Naive thymus-derived CD4-positive, alpha-beta T cell (primary cell): ENCODE data around the gene PDSS2. TPM values are rescaled to one million over a fixed set of nuclear protein-coding genes. Genes with fewer than 3 reads are reported as not detected.
A peak's percentile ranks its signal among the peaks of the same experiment; 100 is the strongest.

ENCODE experiments used
- ATAC-seq: fragments of 150-1000 bp; cut with Tn5 transposase; 2 replicates; pipeline ENCODE4 v1.10.0; 2021; ENCODE audit warnings: mild to moderate bottlenecking, moderate library complexity
- CTCF ChIA-PET: fragments of 350-600 bp; sonication (Branson Sonifier 250); formaldehyde crosslinking; loops from one replicate; lab custom pipeline; 2021; ENCODE audit warnings: antibody characterized with exemption; lab: Charles Lee
- POLR2A ChIA-PET: fragments of 350-600 bp; sonication (Branson Sonifier 250); formaldehyde crosslinking; loops from one replicate; lab custom pipeline; 2021; ENCODE audit warnings: antibody characterized with exemption, inconsistent platforms; lab: Charles Lee
- DNase-seq, 9 donors: peaks; one replicate each; pipeline versions ENCODE4 v3.0.0 to v3.0.0-alpha.2; 2020 to 2022; ENCODE audit warnings: mixed read lengths in 1 of 9
- H3K27ac ChIP-seq: one replicate; pipeline ENCODE4 v1.7.0; 2013; ENCODE audit warnings: mild to moderate bottlenecking, low read depth, low read length, moderate library complexity
- H3K27me3 ChIP-seq, 2 donors: one replicate each; pipeline ENCODE4 v1.7.0; 2013; ENCODE audit warnings: low read length in 2 of 2, mild to moderate bottlenecking in 2 of 2, moderate library complexity in 2 of 2; ENCODE audit not compliant: control insufficient read depth in 2 of 2, insufficient read depth in 2 of 2
- H3K36me3 ChIP-seq, 3 experiments: 1 replicate in 2 of 3; 2 replicates in 1 of 3; pipeline ENCODE4 v1.7.0; 2013; ENCODE audit warnings: low read length in 3 of 3, mild to moderate bottlenecking in 3 of 3, moderate library complexity in 1 of 3; ENCODE audit not compliant: insufficient read depth in 3 of 3, control insufficient read depth in 2 of 3
- H3K4me1 ChIP-seq, 2 donors: one replicate each; pipeline ENCODE4 v1.7.0; 2013; ENCODE audit warnings: low read length in 2 of 2, mild to moderate bottlenecking in 2 of 2, moderate library complexity in 1 of 2; ENCODE audit not compliant: control insufficient read depth in 2 of 2, insufficient read depth in 2 of 2
- H3K4me3 ChIP-seq: 2 replicates; pipeline ENCODE4 v1.7.0; 2013; ENCODE audit warnings: mild to moderate bottlenecking, low read length
- H3K9me3 ChIP-seq, 3 experiments: 1 replicate in 2 of 3; 2 replicates in 1 of 3; pipeline ENCODE4 v1.7.0; 2013; ENCODE audit warnings: low read length in 3 of 3; ENCODE audit not compliant: control insufficient read depth in 2 of 3
- H3K27ac Mint-ChIP-seq, 9 donors: one replicate each; pipeline ENCODE4 v1.8.0; 2020 to 2022; ENCODE audit warnings: mixed read lengths in 9 of 9, mild to moderate bottlenecking in 8 of 9, moderate library complexity in 5 of 9, inconsistent platforms in 2 of 9
- H3K27me3 Mint-ChIP-seq, 5 donors: one replicate each; pipeline ENCODE4 v1.8.0; 2021 to 2022; ENCODE audit warnings: mixed read lengths in 5 of 5, mild to moderate bottlenecking in 1 of 5
- H3K36me3 Mint-ChIP-seq, 5 donors: one replicate each; pipeline ENCODE4 v1.8.0; 2020 to 2022; ENCODE audit warnings: mixed read lengths in 5 of 5, mild to moderate bottlenecking in 3 of 5, inconsistent platforms in 1 of 5
- H3K4me1 Mint-ChIP-seq, 7 donors: one replicate each; pipeline ENCODE4 v1.8.0; 2020 to 2022; ENCODE audit warnings: mixed read lengths in 7 of 7, mild to moderate bottlenecking in 3 of 7, inconsistent platforms in 1 of 7
- H3K4me3 Mint-ChIP-seq, 10 donors: one replicate each; pipeline ENCODE4 v1.8.0; 2020 to 2022; ENCODE audit warnings: mild to moderate bottlenecking in 10 of 10, mixed read lengths in 10 of 10, moderate library complexity in 6 of 10, inconsistent platforms in 2 of 10
- H3K9me3 Mint-ChIP-seq, 11 donors: one replicate each; pipeline ENCODE4 v1.8.0; 2020 to 2022; ENCODE audit warnings: mixed read lengths in 11 of 11, mild to moderate bottlenecking in 4 of 11, inconsistent platforms in 1 of 11, moderate library complexity in 1 of 11
- intact Hi-C, 2 donors: fragments of 100-400 bp; cut with micrococcal nuclease; formaldehyde crosslinking; loops; one replicate each; pipeline ENCODE4 v1.15.1; 2023
- polyA plus RNA-seq, 2 donors: library from polyadenylated mRNA; unstranded; fragments of 300-500 nt; fragmentation: Illumina TruSeq; gene quantifications; one replicate each; pipeline ENCODE4 v1.2.3, GENCODE V29; 2021
- total RNA-seq, 6 experiments: library from RNA in 5 of 6; stranded (reverse) in 5 of 6; gene quantifications; 1 replicate in 5 of 6; 2 replicates in 1 of 6; pipeline ENCODE4 v1.2.3 and lab custom pipeline; 2021 to 2026

PDSS2 gene, protein sequence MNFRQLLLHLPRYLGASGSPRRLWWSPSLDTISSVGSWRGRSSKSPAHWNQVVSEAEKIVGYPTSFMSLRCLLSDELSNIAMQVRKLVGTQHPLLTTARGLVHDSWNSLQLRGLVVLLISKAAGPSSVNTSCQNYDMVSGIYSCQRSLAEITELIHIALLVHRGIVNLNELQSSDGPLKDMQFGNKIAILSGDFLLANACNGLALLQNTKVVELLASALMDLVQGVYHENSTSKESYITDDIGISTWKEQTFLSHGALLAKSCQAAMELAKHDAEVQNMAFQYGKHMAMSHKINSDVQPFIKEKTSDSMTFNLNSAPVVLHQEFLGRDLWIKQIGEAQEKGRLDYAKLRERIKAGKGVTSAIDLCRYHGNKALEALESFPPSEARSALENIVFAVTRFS
- total RNA-seq: 10 to 100 TPM; 12.0 to 15.3 (median 12.1) TPM
- 10 to 100 TPM; 14.0 to 16.6 TPM for polyA plus RNA-seq
- total RNA-seq (lab: John Stamatoyannopoulos, UW): 14.8 reads per million, percentile 44 among the genes with 10 or more reads in this experiment

DNA sequence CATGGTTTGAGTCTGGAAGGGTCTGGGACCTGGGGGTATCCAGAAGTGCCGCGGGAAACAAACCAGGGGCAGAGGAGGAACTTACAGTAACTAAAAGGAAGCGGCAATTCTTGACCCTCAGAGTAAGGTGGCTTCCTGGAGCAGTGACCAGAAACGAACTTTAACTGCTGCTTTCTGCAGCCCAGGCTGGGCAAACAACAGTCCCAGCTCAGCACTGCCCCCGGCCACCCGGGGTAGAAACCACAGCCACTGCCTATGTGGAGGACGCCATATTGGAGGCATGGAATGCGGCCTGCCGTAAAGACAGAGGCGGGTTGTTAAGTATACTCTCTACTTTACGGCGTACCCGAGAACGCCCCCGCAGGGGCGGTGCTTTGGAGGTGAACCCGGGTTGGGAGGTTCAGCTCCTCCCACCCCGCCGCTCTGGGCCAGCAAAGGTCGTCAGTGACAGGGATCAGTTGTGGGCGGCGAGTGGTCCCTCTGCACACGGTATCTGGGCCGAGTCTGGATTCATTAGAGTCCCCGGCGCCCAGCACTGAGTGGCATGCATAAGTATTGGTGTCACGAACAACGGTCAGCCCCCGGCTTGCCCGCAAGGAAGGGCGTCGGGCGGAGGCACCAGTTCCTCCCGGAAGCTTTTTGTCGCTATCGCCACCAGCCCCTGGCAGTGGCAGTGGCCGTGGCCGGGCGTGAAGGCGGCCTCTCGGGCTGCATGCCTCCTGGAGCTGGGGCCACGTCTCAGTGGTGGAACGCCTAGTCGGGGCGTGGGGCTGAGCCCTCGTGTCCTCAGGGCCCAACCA, at the start of gene PDSS2:
PDSS2 (minus strand) TSS at position 282 of the 800 bp plus-strand sequence; CDS start at position 3, 279 bp downstream.
- Histone ChIP-seq H3K36me3 (peaks cover 0 to 6% (median 0%) of the 10 kb centered on the region in 3 experiments), H3K27ac (peak within 1 kb of the TSS; percentile 75), H3K9me3 (no peaks in the 10 kb centered on the region), H3K27me3 (no peaks in the 10 kb centered on the region), H3K4me3 (peak within 1 kb of the TSS; percentile 95), H3K4me1 (peaks cover 5% of the 10 kb centered on the region in 2 donors)
- H3K27ac Mint-ChIP-seq: peak within 1 kb of the TSS; percentile 92 to 99 (median 96)
- intact Hi-C loops: loop anchor here (1.0 to 5.0 kb wide), 16 partner anchors 29 to 1923 kb away; partner anchors contain the start of genes MTRES1 (in 2 of the 2), SCML4 (in 2 of the 2), SEC63 (in 2 of the 2) and ATG5 (in 1 of the 2)
- peaks cover 0 to 5% (median 4%) of the 10 kb centered on the region in 5 donors for H3K36me3 Mint-ChIP-seq
- CTCF ChIA-PET: interaction anchor here (0.6 to 1.3 kb wide), 3 partner anchors 9 to 1926 kb away, joined by 3 to 5 read pairs (median 3); no protein-coding TSS in a partner anchor
- H3K4me3 Mint-ChIP-seq: peak within 1 kb of the TSS; percentile 87 to 99 (median 96)
- ATAC-seq (peak; percentile 100), DNase-seq (peak; percentile 83 to 98 (median 95))
- H3K4me1 Mint-ChIP-seq: peaks cover 10 to 41% (median 36%) of the 10 kb centered on the region in 7 donors
- POLR2A ChIA-PET: interaction anchor here (0.6 to 2.2 kb wide), 7 partner anchors 9 to 1099 kb away, joined by 3 to 10 read pairs (median 3); partner anchors contain the start of gene SOBP
- peaks cover 0 to 7% (median 0%) of the 10 kb centered on the region in 5 donors for H3K27me3 Mint-ChIP-seq
- H3K9me3 Mint-ChIP-seq: no peaks in the 10 kb centered on the region

GRCh38 chr6:107506145-107506544, 46.8 kb upstream of the PDSS2 start:
- H3K27ac ChIP-seq: no peak overlapping the region
- H3K9me3 ChIP-seq: no peaks in the 10 kb centered on the region
- Mint-ChIP-seq H3K4me1 (no peaks in the 10 kb centered on the region), H3K36me3 (no peaks in the 10 kb centered on the region), H3K9me3 (no peaks in the 10 kb centered on the region), H3K4me3 (no peak overlapping the region), H3K27me3 (peaks cover 10 to 44% (median 26%) of the 10 kb centered on the region in 5 donors), H3K27ac (no peak overlapping the region)
- no peaks in the 10 kb centered on the region for H3K4me1 ChIP-seq
- no peak overlapping the region for H3K4me3 ChIP-seq
- ChIA-PET CTCF (no interaction called here), POLR2A (no interaction called here)
- ATAC-seq (no peak), DNase-seq (no peak)
- peaks cover 0 to 3% of the 10 kb centered on the region in 2 donors for H3K27me3 ChIP-seq
- H3K36me3 ChIP-seq: no peaks in the 10 kb centered on the region
- intact Hi-C loops: no loop called here

GRCh38 chr6:107504270-107505026, 45.1 kb upstream of the PDSS2 start:
- H3K4me1 Mint-ChIP-seq: no peaks in the 10 kb centered on the region

DNA sequence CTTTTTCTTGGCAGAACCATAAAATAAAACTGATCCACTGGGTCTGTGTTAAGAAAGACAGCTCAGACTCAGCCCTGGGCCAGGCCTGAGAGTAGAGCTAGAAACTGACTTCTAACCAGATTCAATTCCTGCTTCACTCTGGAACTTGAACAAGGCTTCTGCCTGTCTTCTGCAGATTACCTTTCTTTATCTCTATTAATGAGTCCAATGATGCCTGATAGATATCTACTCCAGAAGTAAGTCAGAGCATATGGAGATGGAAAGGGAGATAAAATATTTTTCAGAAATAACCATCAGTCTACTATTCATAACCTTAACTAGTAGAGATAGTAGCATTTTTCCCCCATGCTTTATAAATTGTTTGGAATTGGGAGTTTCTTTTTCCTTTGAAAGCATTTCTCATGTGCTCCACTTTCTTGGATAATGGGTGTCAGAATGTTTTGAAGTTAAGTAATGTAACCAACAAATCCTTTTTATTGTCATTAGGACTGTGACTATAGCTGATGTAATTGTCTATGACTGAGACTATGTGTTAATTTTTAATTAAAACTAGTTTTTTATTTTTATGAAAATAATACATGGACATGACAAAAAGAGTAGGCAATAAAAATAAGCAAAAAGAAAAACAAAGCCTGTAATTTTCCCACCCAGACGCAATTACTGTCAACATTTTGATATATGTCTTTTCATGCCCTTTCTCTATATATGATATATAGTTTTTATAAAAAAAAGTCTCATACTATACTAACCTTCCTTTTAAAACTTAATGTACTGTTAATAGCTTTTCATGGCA, 37.7 kb upstream of the PDSS2 start:
- H3K36me3 ChIP-seq: no peaks in the 10 kb centered on the region
- Mint-ChIP-seq H3K9me3 (no peaks in the 10 kb centered on the region), H3K27me3 (peaks cover 15 to 56% (median 44%) of the 10 kb centered on the region in 5 donors), H3K36me3 (no peaks in the 10 kb centered on the region), H3K4me3 (no peak overlapping the region), H3K4me1 (no peaks in the 10 kb centered on the region), H3K27ac (no peak overlapping the region)
- no peak overlapping the region for H3K4me3 ChIP-seq
- no peaks in the 10 kb centered on the region for H3K9me3 ChIP-seq
- DNase-seq: no peak
- peaks cover 4 to 12% of the 10 kb centered on the region in 2 donors for H3K27me3 ChIP-seq
- CTCF ChIA-PET: no interaction called here
- POLR2A ChIA-PET: no interaction called here
- intact Hi-C loops: loop anchor here in 1 of 2 donors (10.0 kb wide), 1 partner anchor 158 kb away; no protein-coding TSS in a partner anchor
- ATAC-seq: no peak
- H3K27ac ChIP-seq: no peak overlapping the region
- no peaks in the 10 kb centered on the region for H3K4me1 ChIP-seq

More at GRCh38 chr6:107504270-107505026, 45.1 kb upstream of the PDSS2 start:
- no peak overlapping the region for H3K27ac Mint-ChIP-seq
- no peaks in the 10 kb centered on the region for H3K9me3 Mint-ChIP-seq
- peaks cover 0 to 3% of the 10 kb centered on the region in 2 donors for H3K27me3 ChIP-seq
- ChIA-PET POLR2A (no interaction called here), CTCF (no interaction called here)
- H3K36me3 Mint-ChIP-seq: no peaks in the 10 kb centered on the region
- H3K27me3 Mint-ChIP-seq: peaks cover 10 to 49% (median 32%) of the 10 kb centered on the region in 5 donors
- ATAC-seq: no peak
- H3K9me3 ChIP-seq: no peaks in the 10 kb centered on the region
- no peak overlapping the region for H3K4me3 Mint-ChIP-seq
- no peaks in the 10 kb centered on the region for H3K36me3 ChIP-seq
- DNase-seq: no peak
- intact Hi-C loops: no loop called here
- no peak overlapping the region for H3K4me3 ChIP-seq
- no peak overlapping the region for H3K27ac ChIP-seq
- H3K4me1 ChIP-seq: no peaks in the 10 kb centered on the region

DNA sequence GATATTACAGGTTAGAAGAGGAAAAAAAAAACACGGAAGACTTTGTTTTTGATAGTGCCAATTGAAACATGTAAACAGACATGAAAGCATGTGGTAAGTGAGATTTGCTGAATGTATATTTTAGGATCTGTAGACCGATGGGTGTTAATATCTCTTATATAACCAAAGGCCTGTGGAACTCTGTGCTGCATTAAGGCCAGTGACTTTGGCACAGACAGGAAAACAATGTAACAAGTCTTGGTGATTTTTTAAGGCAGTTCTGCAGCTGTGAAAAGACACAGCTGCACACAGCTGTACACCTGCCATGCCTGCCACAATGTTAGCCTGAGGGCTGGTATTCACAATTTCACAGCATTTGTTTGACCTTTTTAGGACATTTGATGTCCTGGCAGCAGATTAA, 36.6 kb upstream of the PDSS2 start:
- Mint-ChIP-seq H3K9me3 (no peaks in the 10 kb centered on the region), H3K27me3 (peaks cover 11 to 46% (median 35%) of the 10 kb centered on the region in 5 donors), H3K36me3 (no peaks in the 10 kb centered on the region), H3K4me3 (no peak overlapping the region), H3K27ac (no peak overlapping the region), H3K4me1 (peaks cover 0 to 6% (median 4%) of the 10 kb centered on the region in 7 donors)
- Histone ChIP-seq H3K9me3 (no peaks in the 10 kb centered on the region), H3K4me1 (peaks cover 0 to 7% of the 10 kb centered on the region in 2 donors), H3K36me3 (no peaks in the 10 kb centered on the region), H3K4me3 (no peak overlapping the region), H3K27me3 (peaks cover 7 to 18% of the 10 kb centered on the region in 2 donors), H3K27ac (no peak overlapping the region)
- DNase-seq: no peak
- ATAC-seq: no peak
- POLR2A ChIA-PET: no interaction called here
- intact Hi-C loops: loop anchor here in 1 of 2 donors (10.0 kb wide), 1 partner anchor 159 kb away; no protein-coding TSS in a partner anchor
- CTCF ChIA-PET: interaction anchor here (0.6 kb wide), 1 partner anchor 237 kb away, joined by 3 read pairs; no protein-coding TSS in a partner anchor
